Left hindlimb (tissue), 1 donor: ENCODE results near the gene SHISA2.
"Not testable (repeated sequence)": the region's sequence is repeated elsewhere in the genome, so short reads cannot be mapped to it uniquely, and the experiment has no call there.

Experiments
- DNase-seq: peaks from one replicate; pipeline ENCODE4 v3.0.0-alpha.2; 2018

Gene SHISA2

GRCh38 chr13:26051657-26052311, at the start of gene SHISA2:
TSS of gene SHISA2 (minus strand) at chr13:26052016. CDS start at chr13:26050975, 1,041 bp downstream.
- DNase-seq, result peak; percentile 79

GRCh38 chr13:26095846-26096610, 44.2 kb upstream of the SHISA2 start:
- no peak for DNase-seq

DNA sequence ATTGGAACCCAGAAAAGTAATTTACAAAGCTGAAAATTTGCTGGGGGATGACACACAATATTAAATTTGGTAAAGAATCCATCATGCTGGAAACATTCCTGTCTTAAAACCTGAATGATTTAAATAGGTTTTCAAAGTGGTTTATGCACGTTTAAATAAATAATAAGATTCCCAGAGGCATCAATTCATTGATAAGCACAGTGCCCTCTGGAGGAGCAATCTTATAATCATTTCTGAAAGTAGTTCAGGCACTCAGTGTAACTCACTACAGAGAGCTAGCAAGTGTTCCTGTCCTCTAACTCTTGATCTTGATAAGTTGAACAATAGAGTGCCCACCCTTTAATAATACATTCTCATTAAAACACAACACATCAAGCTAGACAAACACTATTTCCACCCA, 43.5 kb upstream of the SHISA2 start:
- no peak for DNase-seq

GRCh38 chr13:26076821-26077220, 25.0 kb upstream of the SHISA2 start:
- DNase-seq, result not testable (repeated sequence)

DNA sequence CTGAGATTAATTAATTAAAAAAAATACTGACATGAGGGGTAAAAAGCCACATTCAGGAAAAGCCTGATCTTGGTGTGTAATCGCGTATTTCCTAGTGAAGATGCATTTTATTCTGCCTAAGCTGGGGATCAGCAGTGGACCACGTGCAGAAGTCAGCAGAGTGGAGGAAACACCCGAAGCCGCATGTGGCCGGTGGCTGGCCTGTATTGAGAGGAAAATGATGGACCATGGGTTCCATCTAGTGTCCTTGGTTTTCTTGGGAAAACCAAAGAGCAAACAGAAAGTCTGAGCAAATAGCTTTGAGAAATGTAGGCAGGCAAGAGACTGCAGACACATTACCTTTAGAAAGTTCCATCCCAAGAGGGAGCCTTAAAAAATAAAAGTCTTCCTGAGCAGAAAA, 23.7 kb upstream of the SHISA2 start:
- no peak for DNase-seq

GRCh38 chr13:26074706-26075105, 22.9 kb upstream of the SHISA2 start:
- no peak for DNase-seq

GRCh38 chr13:26072335-26072734, 20.5 kb upstream of the SHISA2 start:
- DNase-seq, result not testable (repeated sequence)

- no peak for DNase-seq
Observed at GRCh38 chr13:26071691-26072090, 19.9 kb upstream of the SHISA2 start.

- not testable (repeated sequence) for DNase-seq
Observed at GRCh38 chr13:26069642-26070041, 17.8 kb upstream of the SHISA2 start.

- DNase-seq, result not testable (repeated sequence)
Observed at GRCh38 chr13:26068372-26068771, 16.6 kb upstream of the SHISA2 start.

- DNase-seq, result no peak
Observed at GRCh38 chr13:26067601-26068000, 15.8 kb upstream of the SHISA2 start.

GRCh38 chr13:26066492-26066891, 14.7 kb upstream of the SHISA2 start:
- not testable (repeated sequence) for DNase-seq

GRCh38 chr13:26062853-26063444, 11.1 kb upstream of the SHISA2 start:
- peak; percentile 67 for DNase-seq

- DNase-seq, result no peak
Observed at GRCh38 chr13:26061947-26062346, 10.1 kb upstream of the SHISA2 start.

GRCh38 chr13:26061256-26061655, 9.4 kb upstream of the SHISA2 start:
- DNase-seq, result no peak

DNA sequence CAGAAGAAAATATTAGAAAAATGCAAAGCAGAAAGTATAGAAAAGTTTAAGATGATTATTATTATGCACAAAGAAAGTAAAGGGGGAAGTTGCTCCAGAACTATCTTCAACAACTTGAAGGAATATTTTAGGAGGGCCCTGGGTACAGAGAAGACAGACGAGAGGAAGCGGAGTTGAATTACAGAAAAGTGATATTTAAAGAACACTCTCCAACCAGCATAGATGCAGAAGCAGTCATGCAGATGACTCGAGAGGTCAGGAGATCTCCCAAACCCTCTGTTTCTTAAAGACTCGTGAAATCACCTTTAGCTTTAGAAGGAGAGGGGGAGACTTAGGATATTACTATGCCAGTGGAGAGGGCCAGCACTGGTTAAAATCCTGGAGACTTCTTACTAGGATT, 8.5 kb upstream of the SHISA2 start:
- no peak for DNase-seq

- no peak for DNase-seq
Observed at GRCh38 chr13:26058704-26059103, 6.9 kb upstream of the SHISA2 start.

- no peak for DNase-seq
Observed at GRCh38 chr13:26054896-26055295, 3.1 kb upstream of the SHISA2 start.

- DNase-seq, result no peak
Observed at GRCh38 chr13:26053418-26053980, 1.7 kb upstream of the SHISA2 start.

DNA sequence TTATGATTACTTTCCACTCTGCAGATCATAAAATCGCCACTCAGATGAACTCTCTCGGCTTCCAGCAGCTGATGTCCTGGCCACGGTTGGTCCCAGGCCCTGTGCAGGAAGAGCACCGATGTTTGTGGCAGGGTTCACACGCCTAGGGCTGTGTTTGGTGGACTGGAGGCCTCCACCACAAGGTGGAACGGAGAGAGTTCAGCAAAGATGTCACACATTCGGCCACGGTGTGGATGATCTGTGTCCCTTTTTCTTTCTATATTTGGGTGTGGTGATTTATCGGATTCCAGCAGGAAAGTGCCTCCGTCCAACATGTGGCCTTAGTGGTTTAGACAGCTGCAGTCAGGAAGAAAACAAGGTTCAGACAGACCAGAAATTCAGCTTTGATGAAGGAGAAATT, 521 bp upstream of the SHISA2 start:
- peak; percentile 62 for DNase-seq

GRCh38 chr13:26051231-26051656, 572 bp downstream of the SHISA2 start:
- DNase-seq, result peak; percentile 53

DNA sequence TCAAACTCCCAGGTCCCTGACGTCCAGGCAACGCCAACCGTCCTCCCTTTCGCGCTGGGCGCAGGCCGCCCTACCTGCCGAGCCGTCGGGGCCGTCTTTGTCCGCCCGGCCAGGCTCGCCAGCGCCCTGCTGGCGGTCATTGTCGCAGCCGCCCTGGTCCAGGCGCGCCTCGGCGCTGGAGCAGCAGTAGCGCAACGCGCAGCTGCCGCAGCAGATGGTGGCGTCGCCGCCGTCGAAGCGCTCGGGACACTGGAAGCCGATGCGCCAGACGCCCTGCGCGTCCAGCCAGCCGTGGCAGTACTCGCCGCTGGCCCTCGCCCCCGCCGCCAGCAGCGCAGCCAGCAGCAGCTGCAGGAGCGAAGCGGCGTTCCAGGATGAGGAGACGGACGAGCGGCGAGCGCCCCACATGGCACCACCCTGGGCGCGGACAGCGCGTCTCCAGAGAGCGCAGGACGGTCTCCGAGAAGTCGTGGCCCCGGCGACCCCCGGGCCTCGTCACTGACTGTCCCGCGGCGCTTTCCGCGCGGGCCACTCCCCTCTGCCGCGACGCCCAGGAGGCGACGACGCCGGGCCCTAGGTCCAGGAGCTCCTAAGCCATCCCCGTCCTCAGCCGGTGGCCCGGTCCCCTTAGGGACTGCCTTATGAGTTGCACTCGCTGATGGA, 1.1 kb downstream of the SHISA2 start:
- DNase-seq, result peak; percentile 68

- DNase-seq, result no peak
Observed at GRCh38 chr13:26048741-26049140, 3.1 kb downstream of the SHISA2 start.
